Stimulated activated naive CD4-positive, alpha-beta T cell treated with Interleukin-2 at 50 U/mL for 16 hours (primary cell): ENCODE measurements around the gene EXOC4.

Experiments
- DNase-seq: peaks from one replicate; lab custom pipeline; 2025; lab: John Stamatoyannopoulos, UW

EXOC4 gene

GRCh38 chr7:133672866-133673265 is 420.0 kb downstream of the EXOC4 start:
- no peak for DNase-seq

- no peak for DNase-seq
Observed at GRCh38 chr7:133674079-133674763, 421.3 kb downstream of the EXOC4 start.

- no peak for DNase-seq
Observed at GRCh38 chr7:133675510-133676218, 422.8 kb downstream of the EXOC4 start.

GRCh38 chr7:133676805-133677370 is 424.0 kb downstream of the EXOC4 start:
- no peak for DNase-seq

GRCh38 chr7:133678137-133678814 is 425.4 kb downstream of the EXOC4 start:
- no peak for DNase-seq

GRCh38 chr7:133679977-133680376 is 427.1 kb downstream of the EXOC4 start:
- DNase-seq = no peak

- DNase-seq = no peak
Observed at GRCh38 chr7:133681529-133681928, 428.7 kb downstream of the EXOC4 start.

GRCh38 chr7:133682364-133683181 is 429.7 kb downstream of the EXOC4 start:
- no peak for DNase-seq

GRCh38 chr7:133683182-133683454 is 430.2 kb downstream of the EXOC4 start:
- no peak for DNase-seq

- DNase-seq = no peak
Observed at GRCh38 chr7:133688483-133689239, 435.8 kb downstream of the EXOC4 start.

GRCh38 chr7:133690740-133691139 is 437.9 kb downstream of the EXOC4 start:
- no peak for DNase-seq

- no peak for DNase-seq
Observed at GRCh38 chr7:133691727-133692610, 439.1 kb downstream of the EXOC4 start.

- no peak for DNase-seq
Observed at GRCh38 chr7:133693281-133693680, 440.4 kb downstream of the EXOC4 start.

GRCh38 chr7:133696056-133696455 is 443.2 kb downstream of the EXOC4 start:
- DNase-seq = no peak

- no peak for DNase-seq
Observed at GRCh38 chr7:133697585-133697984, 444.7 kb downstream of the EXOC4 start.

GRCh38 chr7:133698127-133698526 is 445.2 kb downstream of the EXOC4 start:
- no peak for DNase-seq

GRCh38 chr7:133699386-133699785 is 446.5 kb downstream of the EXOC4 start:
- no peak for DNase-seq

GRCh38 chr7:133702078-133702477 is 449.2 kb downstream of the EXOC4 start:
- DNase-seq = no peak

GRCh38 chr7:133702960-133703359 is 450.1 kb downstream of the EXOC4 start:
- DNase-seq = no peak

GRCh38 chr7:133703547-133703946 is 450.7 kb downstream of the EXOC4 start:
- DNase-seq = no peak
